ENCODE measurements around the gene SPOP.

SPOP gene

DNA sequence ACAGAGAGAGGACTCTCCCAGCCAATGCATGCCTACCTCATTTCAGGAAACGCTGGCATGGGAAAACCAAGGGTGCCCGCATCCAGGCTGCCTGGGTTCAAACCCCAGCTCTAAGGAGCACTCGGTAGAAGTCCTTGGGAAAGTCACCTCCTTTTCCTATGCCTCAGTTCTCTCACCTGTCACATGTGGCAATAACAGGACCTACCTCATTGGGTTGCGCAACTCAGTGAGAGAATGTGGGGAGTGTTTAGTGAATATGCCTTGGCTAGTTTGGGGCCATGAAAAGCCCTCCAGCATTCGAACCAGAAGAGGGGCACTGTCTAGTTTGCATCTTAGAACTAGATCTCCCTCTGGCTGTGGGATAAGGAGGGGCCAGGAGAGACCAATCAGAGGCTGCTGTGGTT lies 111.2 kb downstream of the SPOP start:
- Histone ChIP-seq H3K9me3 (ENCODE audit: insufficient read depth, low read length, severe bottlenecking) (no peaks in the 10 kb centered on the region), H3K36me3 (ENCODE audit: insufficient read depth, low read length) (no peaks in the 10 kb centered on the region), H3K4me2 (ENCODE audit: insufficient read depth, low read length) (no peak overlapping the region), H3K4me1 (ENCODE audit: insufficient read depth, low read length) (peaks cover 18% of the 10 kb centered on the region), H3K27me3 (ENCODE audit: insufficient read depth, low read length, poor library complexity) (peaks cover 23% of the 10 kb centered on the region), H3K79me2 (ENCODE audit: insufficient read depth, low read length) (no peaks in the 10 kb centered on the region), H3K4me3 (ENCODE audit: low read depth in 1 of 2, low read length in 2 of 2) (no peak overlapping the region), H3K9ac (ENCODE audit: low read depth, low read length) (no peak overlapping the region), H4K20me1 (ENCODE audit: insufficient read depth, low read length) (no peaks in the 10 kb centered on the region), H2AFZ (ENCODE audit: low read depth, low read length) (no peak overlapping the region), H3K27ac (ENCODE audit: low read length) (no peak overlapping the region)
- DNase-seq (no peak), ATAC-seq (ENCODE audit: insufficient read depth, low read depth) (no peak)
- TF ChIP-seq EZH2 (IDR thresholded peaks at IDR 0.05; ENCODE audit: borderline replicate concordance, low read depth, low read length, severe bottlenecking) (no peak), CTCF (IDR thresholded peaks at IDR 0.05; ENCODE audit: borderline replicate concordance, extremely low read depth, low read length, poor library complexity, severe bottlenecking) (no peak)

GRCh38 chr17:49565948-49566491 lies 111.9 kb downstream of the SPOP start:
- H3K4me1 ChIP-seq (ENCODE audit: insufficient read depth, low read length), result peaks cover 18% of the 10 kb centered on the region
- H3K4me3 ChIP-seq (ENCODE audit: low read depth in 1 of 2, low read length in 2 of 2), result no peak overlapping the region

GRCh38 chr17:49564638-49565037 lies 113.3 kb downstream of the SPOP start:
- ATAC-seq (ENCODE audit: insufficient read depth, low read depth), result no peak
- Histone ChIP-seq H3K4me1 (ENCODE audit: insufficient read depth, low read length) (peaks cover 10% of the 10 kb centered on the region), H3K36me3 (ENCODE audit: insufficient read depth, low read length) (no peaks in the 10 kb centered on the region), H4K20me1 (ENCODE audit: insufficient read depth, low read length) (no peaks in the 10 kb centered on the region), H3K4me2 (ENCODE audit: insufficient read depth, low read length) (no peak overlapping the region), H3K4me3 (ENCODE audit: low read depth in 1 of 2, low read length in 2 of 2) (no peak overlapping the region), H3K27ac (ENCODE audit: low read length) (no peak overlapping the region), H3K79me2 (ENCODE audit: insufficient read depth, low read length) (no peaks in the 10 kb centered on the region), H2AFZ (ENCODE audit: low read depth, low read length) (no peak overlapping the region), H3K9ac (ENCODE audit: low read depth, low read length) (no peak overlapping the region), H3K27me3 (ENCODE audit: insufficient read depth, low read length, poor library complexity) (peaks cover 7% of the 10 kb centered on the region), H3K9me3 (ENCODE audit: insufficient read depth, low read length, severe bottlenecking) (no peaks in the 10 kb centered on the region)
- no peak for DNase-seq
- TF ChIP-seq EZH2 (IDR thresholded peaks at IDR 0.05; ENCODE audit: borderline replicate concordance, low read depth, low read length, severe bottlenecking) (no peak), CTCF (IDR thresholded peaks at IDR 0.05; ENCODE audit: borderline replicate concordance, extremely low read depth, low read length, poor library complexity, severe bottlenecking) (no peak)

More at GRCh38 chr17:49565948-49566491, 111.9 kb downstream of the SPOP start:
- DNase-seq, result no peak
- TF ChIP-seq EZH2 (IDR thresholded peaks at IDR 0.05; ENCODE audit: borderline replicate concordance, low read depth, low read length, severe bottlenecking), result no peak
- no peak for TF ChIP-seq CTCF (IDR thresholded peaks at IDR 0.05; ENCODE audit: borderline replicate concordance, extremely low read depth, low read length, poor library complexity, severe bottlenecking)
- Histone ChIP-seq H3K79me2 (ENCODE audit: insufficient read depth, low read length) (no peaks in the 10 kb centered on the region), H3K9ac (ENCODE audit: low read depth, low read length) (no peak overlapping the region), H4K20me1 (ENCODE audit: insufficient read depth, low read length) (no peaks in the 10 kb centered on the region), H3K36me3 (ENCODE audit: insufficient read depth, low read length) (no peaks in the 10 kb centered on the region), H3K9me3 (ENCODE audit: insufficient read depth, low read length, severe bottlenecking) (no peaks in the 10 kb centered on the region), H3K4me2 (ENCODE audit: insufficient read depth, low read length) (no peak overlapping the region), H2AFZ (ENCODE audit: low read depth, low read length) (no peak overlapping the region), H3K27me3 (ENCODE audit: insufficient read depth, low read length, poor library complexity) (peaks cover 17% of the 10 kb centered on the region), H3K27ac (ENCODE audit: low read length) (no peak overlapping the region)
- no peak for ATAC-seq (ENCODE audit: insufficient read depth, low read depth)
